GM19099 (cell line): ENCODE measurements around the gene TMEM179.

Experiments
- POLR2A ChIP-seq: IDR thresholded peaks from 3 replicates; pipeline ENCODE4 v1.6.1; 2011; ENCODE audit warnings: low read depth; ENCODE audit not compliant: insufficient read length; ENCODE audit errors: extremely low read depth

The TMEM179 gene

GRCh38 chr14:104573930-104574329 lies 30.6 kb downstream of the TMEM179 start:
- no peak for TF ChIP-seq POLR2A

GRCh38 chr14:104572668-104573067 lies 31.9 kb downstream of the TMEM179 start:
- TF ChIP-seq POLR2A = no peak

GRCh38 chr14:104572024-104572626 lies 32.4 kb downstream of the TMEM179 start:
- TF ChIP-seq POLR2A = no peak

- no peak for TF ChIP-seq POLR2A
These were observed 33.3 kb downstream of the TMEM179 start for GRCh38 chr14:104571246-104571645.

- no peak for TF ChIP-seq POLR2A
These were observed 35.1 kb downstream of the TMEM179 start for GRCh38 chr14:104569435-104569834.

GRCh38 chr14:104568620-104569019 lies 36.0 kb downstream of the TMEM179 start:
- TF ChIP-seq POLR2A = no peak

GRCh38 chr14:104567957-104568225 lies 36.7 kb downstream of the TMEM179 start:
- TF ChIP-seq POLR2A = no peak

GRCh38 chr14:104567141-104567956 lies 37.2 kb downstream of the TMEM179 start:
- no peak for TF ChIP-seq POLR2A

GRCh38 chr14:104564744-104565679 lies 39.6 kb downstream of the TMEM179 start:
- TF ChIP-seq POLR2A = no peak

GRCh38 chr14:104563742-104564615 lies 40.6 kb downstream of the TMEM179 start:
- no peak for TF ChIP-seq POLR2A

- TF ChIP-seq POLR2A = no peak
These were observed 41.3 kb downstream of the TMEM179 start for GRCh38 chr14:104563191-104563741.

GRCh38 chr14:104562606-104563005 lies 42.0 kb downstream of the TMEM179 start:
- TF ChIP-seq POLR2A = no peak

GRCh38 chr14:104561632-104562495 lies 42.7 kb downstream of the TMEM179 start:
- no peak for TF ChIP-seq POLR2A
